ENCODE data around the gene FYN. TPM values are rescaled to one million over a fixed set of nuclear protein-coding genes. Genes with fewer than 3 reads are reported as not detected.
"Not testable (repeated sequence)": the region's sequence is repeated elsewhere in the genome, so short reads cannot be mapped to it uniquely, and the experiment has no call there.

FYN gene
- total RNA-seq, 1 experiment from 2014 or later, result 45.4 TPM

DNA sequence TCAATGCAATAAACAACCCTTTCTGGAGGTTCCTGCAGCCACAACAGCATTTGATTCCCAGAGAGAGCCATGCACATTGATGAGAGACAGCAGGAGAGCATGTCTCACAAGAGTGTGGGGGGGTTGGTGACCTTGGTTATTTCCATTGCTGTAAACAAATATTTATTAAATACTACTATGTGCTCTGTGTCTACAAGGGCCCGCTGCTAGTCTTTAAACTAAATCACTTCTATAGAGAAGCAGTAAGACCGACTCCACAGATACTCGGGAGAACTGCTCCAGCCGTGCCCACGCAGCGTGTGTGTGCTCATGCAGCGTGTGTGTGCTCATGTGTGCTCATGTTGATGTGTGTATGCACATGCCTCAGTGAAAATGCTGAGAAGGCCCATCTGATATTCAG, 184.9 kb downstream of the FYN start:
- no peak for DNase-seq
- Histone ChIP-seq H3K27me3 (ENCODE audit: control insufficient read depth, insufficient read depth, low read length) (no peaks in the 10 kb centered on the region), H3K36me3 (replicated peaks; ENCODE audit: control insufficient read depth, insufficient read depth, low read length) (peaks cover 13% of the 10 kb centered on the region), H3K4me3 (ENCODE audit: insufficient read depth, low read depth, low read length) (no peak overlapping the region)

DNA sequence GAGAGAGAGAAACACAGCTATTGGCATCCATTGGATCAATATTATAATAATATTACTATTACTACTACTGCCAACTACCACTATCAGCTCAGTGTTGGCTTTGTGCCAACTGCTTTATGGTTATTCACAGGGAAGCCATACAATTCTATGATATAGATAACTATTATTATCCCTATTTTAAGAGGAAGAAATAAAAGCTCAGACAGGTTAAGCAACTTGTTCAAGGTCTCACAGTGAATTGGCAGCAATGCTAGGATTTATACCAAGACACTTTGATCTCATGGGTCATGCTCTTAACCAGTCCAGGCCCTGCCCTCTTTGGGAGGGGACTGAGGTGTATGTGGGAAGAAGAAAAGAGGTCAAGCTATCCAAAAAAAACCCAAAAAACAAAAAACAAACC, 185.6 kb downstream of the FYN start:
- peaks cover 10% of the 10 kb centered on the region for H3K36me3 ChIP-seq (replicated peaks; ENCODE audit: control insufficient read depth, insufficient read depth, low read length)
- no peak overlapping the region for H3K4me3 ChIP-seq (ENCODE audit: insufficient read depth, low read depth, low read length)
- H3K27me3 ChIP-seq (ENCODE audit: control insufficient read depth, insufficient read depth, low read length), result no peaks in the 10 kb centered on the region
- no peak for DNase-seq

DNA sequence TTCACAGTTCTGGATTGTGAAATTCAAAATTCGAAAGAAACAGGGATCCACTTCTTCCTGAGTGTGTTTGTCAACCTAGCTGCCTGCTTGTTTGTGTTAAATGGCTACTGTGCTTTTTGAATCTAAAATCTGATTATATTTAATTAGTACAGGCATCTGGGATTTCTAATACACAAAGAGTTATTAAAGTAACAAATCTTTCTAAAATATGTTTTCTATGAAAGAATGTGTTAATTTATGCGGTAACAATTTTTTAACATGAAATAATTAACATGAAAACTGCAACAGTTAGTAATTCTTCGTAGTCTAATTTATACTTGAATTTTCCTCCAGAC, 186.4 kb downstream of the FYN start:
- H3K4me3 ChIP-seq (ENCODE audit: insufficient read depth, low read depth, low read length), result no peak overlapping the region
- H3K36me3 ChIP-seq (replicated peaks; ENCODE audit: control insufficient read depth, insufficient read depth, low read length), result peaks cover 8% of the 10 kb centered on the region
- H3K27me3 ChIP-seq (ENCODE audit: control insufficient read depth, insufficient read depth, low read length), result no peaks in the 10 kb centered on the region
- no peak for DNase-seq

DNA sequence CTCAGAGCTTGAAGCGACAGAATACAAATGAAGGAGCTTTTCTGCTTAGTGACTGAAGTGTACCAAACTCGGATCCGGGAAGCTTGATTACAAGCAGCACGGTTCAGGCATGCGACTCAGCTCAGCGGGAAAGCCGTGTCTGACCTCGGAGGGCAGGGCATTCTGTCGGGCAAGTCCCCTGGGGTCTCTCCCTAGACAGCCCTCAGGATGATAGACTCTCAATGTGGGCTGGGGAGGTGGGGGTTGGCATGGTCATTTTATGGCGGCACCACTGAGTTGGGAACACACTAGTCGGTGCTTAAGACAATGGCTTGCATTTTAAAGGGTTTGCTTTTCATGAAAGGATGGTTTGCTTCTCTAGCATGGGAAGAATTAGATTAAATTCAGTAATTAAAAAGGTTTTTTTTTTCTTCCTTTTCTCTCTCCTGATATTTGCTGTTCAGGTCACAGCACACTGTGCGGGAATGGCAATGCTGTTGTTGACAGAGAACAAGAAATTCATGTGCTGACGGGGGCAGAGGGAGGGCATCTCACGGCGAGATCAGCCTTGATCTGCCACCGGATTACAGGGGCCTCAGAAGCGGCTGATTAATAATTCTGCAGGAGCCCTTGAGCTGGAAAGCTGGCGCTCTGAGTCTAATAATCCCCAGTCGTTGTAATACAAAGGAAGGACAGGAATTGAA, 186.9 kb downstream of the FYN start:
- H3K4me3 ChIP-seq (ENCODE audit: insufficient read depth, low read depth, low read length), result no peak overlapping the region
- H3K36me3 ChIP-seq (replicated peaks; ENCODE audit: control insufficient read depth, insufficient read depth, low read length), result peaks cover 8% of the 10 kb centered on the region
- H3K27me3 ChIP-seq (ENCODE audit: control insufficient read depth, insufficient read depth, low read length), result no peaks in the 10 kb centered on the region
- peak; percentile 49 for DNase-seq

DNA sequence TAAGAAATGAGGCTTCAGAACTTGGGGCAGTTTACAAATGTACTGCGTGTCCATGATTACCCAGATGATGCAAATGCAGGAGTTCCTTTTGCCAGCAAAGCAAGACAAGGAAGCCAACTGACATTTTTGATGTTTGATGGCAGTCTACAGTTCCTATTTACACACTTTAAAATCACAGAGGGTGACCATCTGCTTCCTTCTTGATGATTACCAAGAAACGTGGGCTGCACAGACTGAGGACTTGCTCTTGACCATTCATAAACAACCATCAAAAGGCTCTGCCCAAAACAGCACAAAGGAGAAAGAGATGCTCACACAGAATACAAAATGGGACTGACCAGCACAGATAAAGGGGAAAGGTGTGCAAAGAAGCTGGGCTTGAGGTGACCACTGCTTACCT, 187.7 kb downstream of the FYN start:
- Histone ChIP-seq H3K27me3 (ENCODE audit: control insufficient read depth, insufficient read depth, low read length) (no peaks in the 10 kb centered on the region), H3K36me3 (replicated peaks; ENCODE audit: control insufficient read depth, insufficient read depth, low read length) (peaks cover 8% of the 10 kb centered on the region), H3K4me3 (ENCODE audit: insufficient read depth, low read depth, low read length) (no peak overlapping the region)
- no peak for DNase-seq

DNA sequence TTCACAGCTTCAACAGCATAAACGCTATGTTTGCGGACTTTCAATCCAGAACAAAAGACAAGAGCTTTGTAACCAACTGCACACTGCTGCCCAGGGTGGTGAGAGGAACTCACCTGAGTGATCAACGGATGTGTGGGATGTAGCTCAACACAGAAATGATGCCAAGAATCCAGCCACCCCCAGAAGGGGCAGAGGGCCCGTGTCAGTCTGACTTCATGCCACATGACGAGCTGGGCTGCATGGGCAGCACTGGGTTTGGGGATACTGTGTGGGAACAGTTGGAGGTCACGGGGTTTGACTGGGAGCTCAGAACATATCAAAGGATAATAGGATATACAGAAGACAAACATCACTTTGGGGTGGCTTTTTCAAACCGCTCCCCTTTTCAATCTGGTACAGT, 188.2 kb downstream of the FYN start:
- H3K4me3 ChIP-seq (ENCODE audit: insufficient read depth, low read depth, low read length), result no peak overlapping the region
- DNase-seq, result no peak
- no peaks in the 10 kb centered on the region for H3K27me3 ChIP-seq (ENCODE audit: control insufficient read depth, insufficient read depth, low read length)
- H3K36me3 ChIP-seq (replicated peaks; ENCODE audit: control insufficient read depth, insufficient read depth, low read length), result peaks cover 6% of the 10 kb centered on the region

DNA sequence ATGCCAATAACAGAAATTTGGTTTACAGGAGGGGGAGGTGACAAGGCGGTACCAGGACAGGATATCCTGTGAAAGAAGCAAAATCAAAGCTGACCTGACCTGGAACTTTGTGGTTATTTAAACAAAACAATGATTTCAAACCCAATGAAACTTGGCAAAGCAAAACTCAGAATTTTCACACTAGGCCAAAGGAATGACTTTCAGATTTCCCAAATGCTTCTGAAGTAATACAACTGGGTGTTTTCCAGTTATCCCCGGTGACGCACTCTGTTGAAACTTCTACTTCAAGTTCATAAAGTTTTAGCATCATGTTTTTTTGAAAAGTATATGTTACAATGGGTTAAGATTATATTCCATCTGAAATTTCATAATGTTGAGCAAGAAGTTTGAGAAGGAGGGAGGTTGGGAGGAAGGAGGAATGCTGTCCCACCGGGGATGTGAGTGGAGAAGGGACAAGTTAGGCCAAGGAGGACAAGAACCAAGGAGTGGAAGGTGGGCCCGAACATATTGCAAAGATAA, 189.4 kb downstream of the FYN start:
- Histone ChIP-seq H3K4me3 (ENCODE audit: insufficient read depth, low read depth, low read length) (no peak overlapping the region), H3K27me3 (ENCODE audit: control insufficient read depth, insufficient read depth, low read length) (no peaks in the 10 kb centered on the region), H3K36me3 (replicated peaks; ENCODE audit: control insufficient read depth, insufficient read depth, low read length) (peaks cover 1% of the 10 kb centered on the region)
- no peak for DNase-seq

DNA sequence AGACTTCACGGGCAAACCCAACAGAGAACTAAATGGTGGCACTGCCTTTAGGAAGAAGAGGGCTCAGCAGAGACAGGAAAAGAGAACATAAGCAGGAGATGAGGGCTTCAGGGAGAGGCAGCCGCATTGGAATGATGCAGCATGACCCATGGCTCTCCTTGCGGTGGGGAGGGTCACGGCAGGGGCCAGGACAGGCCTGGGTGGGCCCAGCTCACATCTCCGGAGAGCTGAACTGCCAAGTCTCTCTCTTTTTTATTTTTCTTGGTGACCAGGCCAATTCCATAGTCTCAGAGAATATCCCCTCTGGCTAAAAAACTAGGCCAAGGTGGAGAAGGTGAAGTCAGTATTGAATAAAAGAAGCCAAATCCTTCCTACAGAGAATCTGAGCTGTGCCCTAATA, 190.1 kb downstream of the FYN start:
- no peak for DNase-seq
- peaks cover 1% of the 10 kb centered on the region for H3K36me3 ChIP-seq (replicated peaks; ENCODE audit: control insufficient read depth, insufficient read depth, low read length)
- no peaks in the 10 kb centered on the region for H3K27me3 ChIP-seq (ENCODE audit: control insufficient read depth, insufficient read depth, low read length)

DNA sequence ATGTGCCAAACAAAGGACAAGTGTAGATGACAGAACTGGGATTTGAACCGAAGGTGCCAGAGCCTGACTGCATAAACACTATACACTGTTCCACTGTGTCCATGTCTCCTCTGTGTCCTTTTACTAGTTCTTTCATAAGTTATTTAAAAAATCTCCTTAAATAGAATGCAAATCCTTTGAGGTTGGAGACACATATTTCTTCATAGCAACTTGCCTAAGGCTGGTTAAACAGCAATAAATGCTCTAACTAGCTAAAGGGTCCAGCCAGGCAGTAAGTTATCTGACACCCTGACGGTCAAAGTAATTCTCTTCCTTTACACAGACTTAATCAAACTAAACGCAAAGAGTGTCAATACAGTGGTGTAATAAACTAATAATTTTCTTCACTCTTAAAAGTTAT, 191.4 kb downstream of the FYN start:
- no peak for DNase-seq
- Histone ChIP-seq H3K36me3 (replicated peaks; ENCODE audit: control insufficient read depth, insufficient read depth, low read length) (peaks cover 1% of the 10 kb centered on the region; the same call in 1 of the 2 replicates), H3K4me3 (ENCODE audit: insufficient read depth, low read depth, low read length) (no peak overlapping the region), H3K27me3 (ENCODE audit: control insufficient read depth, insufficient read depth, low read length) (no peaks in the 10 kb centered on the region)

More for the DNA sequence above, 190.1 kb downstream of the FYN start:
- no peak overlapping the region for H3K4me3 ChIP-seq (ENCODE audit: insufficient read depth, low read depth, low read length)

DNA sequence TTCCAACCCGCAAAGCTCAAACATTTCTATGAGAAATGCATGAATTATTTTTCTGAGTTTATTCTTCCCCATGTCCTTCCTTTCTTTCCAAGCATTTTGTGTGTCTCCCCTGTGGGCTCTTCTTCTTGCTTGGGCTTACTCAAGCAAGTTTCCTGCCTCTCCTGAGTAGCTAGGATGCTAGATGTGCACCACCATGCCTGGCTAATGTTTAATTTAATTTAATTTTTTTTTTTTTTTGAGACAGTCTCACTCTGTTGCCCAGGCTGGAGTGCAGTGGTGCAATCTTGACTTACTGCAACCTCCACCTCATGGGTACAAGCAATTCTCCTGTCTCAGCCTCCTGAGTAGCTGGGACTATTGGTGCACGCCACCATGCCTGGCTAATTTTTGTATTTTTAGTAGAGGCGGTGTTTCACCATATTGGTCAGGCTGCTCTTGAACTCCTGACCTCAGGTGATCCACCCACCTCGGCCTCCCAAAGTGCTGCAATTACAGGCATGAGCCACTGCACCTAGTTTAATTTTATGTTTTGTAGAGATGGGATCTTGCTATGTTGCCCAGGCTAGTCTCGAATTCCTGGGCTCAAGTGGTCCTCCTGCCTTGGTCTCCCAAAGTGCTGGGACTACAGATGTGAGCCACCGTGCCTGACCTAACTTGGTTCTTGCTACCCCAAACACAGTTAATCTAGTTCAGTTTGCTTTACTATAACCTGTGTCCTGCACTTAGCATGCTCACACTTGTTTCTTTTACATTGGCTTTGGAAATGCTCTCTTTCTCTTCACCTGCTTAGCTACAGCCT, 192.2 kb downstream of the FYN start:
- H3K27me3 ChIP-seq (ENCODE audit: control insufficient read depth, insufficient read depth, low read length); H3K4me3 ChIP-seq (ENCODE audit: insufficient read depth, low read depth, low read length); DNase-seq; H3K36me3 ChIP-seq (replicated peaks; ENCODE audit: control insufficient read depth, insufficient read depth, low read length): not testable (repeated sequence)

DNA sequence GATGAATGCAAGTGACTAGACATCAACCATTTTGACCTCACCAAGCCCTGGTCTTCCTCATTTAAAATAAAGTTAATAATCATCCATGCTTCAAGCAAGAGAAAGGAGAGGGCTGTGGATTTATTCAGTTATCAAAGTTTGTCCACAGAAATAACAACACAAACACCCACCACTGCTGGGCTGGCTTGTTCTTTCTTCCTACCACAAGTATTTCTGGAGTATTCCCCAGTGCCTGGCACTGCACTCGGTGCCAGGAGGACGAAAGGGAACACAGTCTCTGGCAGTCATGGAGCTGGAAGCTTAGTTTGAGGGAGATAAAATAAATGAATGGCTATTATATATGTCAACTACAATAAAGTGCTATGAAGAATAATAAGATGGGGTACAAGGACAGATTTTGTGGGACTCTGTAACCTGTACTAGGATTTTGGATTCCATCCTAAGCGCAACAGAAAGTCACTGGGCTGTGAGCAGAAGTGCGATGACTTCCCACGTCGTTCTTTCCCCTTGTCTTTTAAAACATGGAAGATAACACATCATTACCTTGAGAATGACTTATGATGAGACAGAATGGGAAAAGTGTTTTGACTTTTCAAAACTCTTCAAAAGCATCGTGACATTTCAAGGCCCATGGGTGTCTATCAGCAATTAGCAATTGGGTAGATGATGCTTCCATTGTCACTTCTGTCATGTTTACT, 193.1 kb downstream of the FYN start:
- no peak for DNase-seq
- H3K27me3 ChIP-seq (ENCODE audit: control insufficient read depth, insufficient read depth, low read length), result no peaks in the 10 kb centered on the region
- no peak overlapping the region for H3K4me3 ChIP-seq (ENCODE audit: insufficient read depth, low read depth, low read length)
- 0 out of 2 replicates have a peak, but pooled peaks cover 1% of the 10 kb centered on the region for H3K36me3 ChIP-seq (replicated peaks; ENCODE audit: control insufficient read depth, insufficient read depth, low read length)

DNA sequence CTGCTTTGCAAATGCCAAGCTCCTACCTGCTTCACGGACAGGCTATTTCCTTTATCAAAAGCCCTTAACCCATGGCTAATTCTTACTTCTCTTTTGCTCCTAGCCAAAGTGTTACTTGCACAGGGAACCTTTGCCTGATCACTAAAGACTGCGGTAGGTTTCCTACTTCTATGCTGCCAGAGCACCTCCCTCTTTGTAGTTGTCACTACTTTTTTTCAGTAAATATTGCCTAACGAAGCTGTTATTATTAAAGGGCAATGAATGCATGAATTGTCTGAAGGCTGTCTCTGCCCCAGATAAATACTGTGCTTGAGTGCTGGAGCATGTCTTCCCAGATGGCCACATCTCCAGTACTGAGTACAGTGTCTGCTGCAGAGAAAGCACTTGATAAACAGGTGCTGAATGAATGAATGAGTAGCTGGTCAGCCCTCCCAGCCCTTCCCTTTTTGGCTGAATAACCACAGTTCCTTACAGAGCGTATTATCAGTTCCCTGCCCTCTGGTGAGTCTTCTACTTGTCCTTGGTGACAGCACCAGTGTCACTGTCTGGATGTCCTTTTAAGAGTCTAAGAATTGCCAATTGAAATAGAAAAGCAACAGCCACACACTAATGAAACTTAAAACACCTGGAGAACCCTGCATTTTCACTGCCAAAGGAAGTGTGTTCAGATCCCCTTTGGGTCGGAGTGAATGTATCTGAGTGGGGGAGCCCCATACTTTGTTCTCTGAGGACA, 194.0 kb downstream of the FYN start:
- no peak for DNase-seq
- H3K27me3 ChIP-seq (ENCODE audit: control insufficient read depth, insufficient read depth, low read length), result no peaks in the 10 kb centered on the region
- H3K4me3 ChIP-seq (ENCODE audit: insufficient read depth, low read depth, low read length), result no peak overlapping the region
- 0 out of 2 replicates have a peak, but pooled peaks cover under 1% of the 10 kb centered on the region for H3K36me3 ChIP-seq (replicated peaks; ENCODE audit: control insufficient read depth, insufficient read depth, low read length)

DNA sequence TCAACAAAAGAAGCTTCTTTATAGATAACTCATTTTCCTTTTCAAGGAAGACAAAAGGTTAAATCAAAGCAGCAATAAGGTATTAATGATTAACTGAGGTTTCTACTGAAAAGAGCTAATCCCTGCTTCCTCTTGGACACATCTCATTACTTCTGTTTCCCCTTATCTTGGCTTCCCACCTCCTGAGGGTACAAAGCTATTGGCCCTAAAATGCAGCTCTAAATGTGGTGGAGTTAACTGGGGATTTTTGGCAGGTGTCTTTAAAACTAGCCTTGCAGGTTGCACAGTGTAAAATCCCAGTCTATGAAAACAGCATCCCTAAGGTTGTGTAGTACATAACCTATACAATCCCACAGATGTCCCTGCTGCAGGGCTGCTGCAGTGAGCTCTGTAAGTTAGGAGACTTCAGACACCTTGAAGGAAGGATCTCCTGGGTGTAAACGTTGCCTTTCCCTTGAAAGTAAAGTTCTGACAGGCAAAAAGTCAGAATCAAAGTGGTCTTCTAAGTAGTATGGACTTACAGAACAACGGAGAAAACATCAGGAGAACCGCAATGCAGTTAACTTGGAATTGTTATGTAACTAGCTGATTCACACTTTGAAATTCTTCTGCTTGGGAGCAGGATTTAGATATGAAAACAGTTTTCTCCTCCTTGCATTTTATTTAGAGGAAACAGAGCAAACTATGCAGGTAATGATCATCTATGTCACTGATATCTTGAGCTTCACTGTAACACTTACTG, 195.8 kb downstream of the FYN start:
- DNase-seq, result no peak
- H3K4me3 ChIP-seq (ENCODE audit: insufficient read depth, low read depth, low read length), result no peak overlapping the region
- peaks cover 5% of the 10 kb centered on the region; the same call in 1 of the 2 replicates for H3K36me3 ChIP-seq (replicated peaks; ENCODE audit: control insufficient read depth, insufficient read depth, low read length)
- no peaks in the 10 kb centered on the region for H3K27me3 ChIP-seq (ENCODE audit: control insufficient read depth, insufficient read depth, low read length)

DNA sequence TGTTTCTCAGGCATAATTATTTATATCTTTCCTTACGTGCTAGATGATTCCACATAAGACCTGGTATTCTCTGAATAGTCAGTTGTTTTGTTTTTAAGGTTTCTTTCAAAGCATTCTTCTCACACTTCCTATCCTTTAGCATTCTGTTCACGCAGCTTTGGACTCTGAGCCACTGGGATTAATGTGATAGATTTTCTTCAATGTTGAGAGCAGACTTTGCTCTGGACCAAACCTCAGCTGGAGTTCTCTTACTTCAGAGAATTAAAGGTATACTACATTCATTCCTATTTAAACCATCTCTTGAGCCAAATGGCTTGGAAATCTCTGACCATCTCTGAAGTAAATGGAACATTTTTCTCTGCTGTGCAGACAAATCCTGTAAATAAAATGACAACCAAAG, 196.9 kb downstream of the FYN start:
- DNase-seq, result no peak
- H3K4me3 ChIP-seq (ENCODE audit: insufficient read depth, low read depth, low read length), result no peak overlapping the region
- H3K36me3 ChIP-seq (replicated peaks; ENCODE audit: control insufficient read depth, insufficient read depth, low read length), result peaks cover 6% of the 10 kb centered on the region
- no peaks in the 10 kb centered on the region for H3K27me3 ChIP-seq (ENCODE audit: control insufficient read depth, insufficient read depth, low read length)

Measured in H7 (cell line).